Peyer's patch (tissue), 4 donors: ENCODE data around the gene CELSR1. TPM values are rescaled to one million over a fixed set of nuclear protein-coding genes. Genes with fewer than 3 reads are reported as not detected.

Source experiments
- DNase-seq, 3 donors: peaks; one replicate each; pipeline ENCODE4 v3.0.0-alpha.2; 2017 to 2019
- H3K27ac ChIP-seq, 4 donors: fragments of 200-600 bp; sonication (generic); one replicate each; pipeline ENCODE4 v1.5.1; 2016 to 2019
- H3K27me3 ChIP-seq, 2 donors: fragments of 200-600 bp; sonication (generic); one replicate each; pipeline ENCODE4 v1.5.1; 2019
- H3K36me3 ChIP-seq, 3 donors: fragments of 200-600 bp; sonication (generic); one replicate each; pipeline ENCODE4 v1.5.1; 2016 to 2019
- H3K4me1 ChIP-seq, 4 donors: fragments of 200-600 bp; sonication (generic); one replicate each; pipeline ENCODE4 v1.5.1; 2016 to 2019
- H3K4me3 ChIP-seq, 4 donors: fragments of 200-600 bp; sonication (generic); 1 replicate in 3 of 4; 2 replicates in 1 of 4; pipeline ENCODE4 v1.5.1; 2016 to 2019; ENCODE audit warnings: mild to moderate bottlenecking in 1 of 4
- H3K9me3 ChIP-seq, 4 donors: fragments of 200-600 bp; sonication (generic); one replicate each; pipeline ENCODE4 v1.5.1; 2016 to 2019; ENCODE audit warnings: mild to moderate bottlenecking in 1 of 4
- POLR2A ChIP-seq, 2 donors: fragments of 450-650 bp; IDR thresholded peaks; one replicate each; pipeline ENCODE4 v1.5.1; 2017; ENCODE audit warnings: antibody characterized with exemption in 2 of 2, mild to moderate bottlenecking in 2 of 2, moderate library complexity in 2 of 2
- total RNA-seq, 4 donors: library from RNA; depleted of rRNA; stranded (reverse); fragments of >200 nt; gene quantifications; one replicate each; pipeline ENCODE4 v1.1.0, GENCODE V29; 2016
- TF ChIP-seq, protein P1 (sequence below), 6 experiments: fragments of 450-650 bp in 4 of 6; fragments of 200-600 bp in 2 of 6; sonication (generic) in 1 of 6; IDR thresholded peaks; one replicate each; pipeline ENCODE4 v1.5.1; 2017 to 2019; ENCODE audit warnings: antibody characterized with exemption in 6 of 6, mild to moderate bottlenecking in 3 of 6, moderate library complexity in 1 of 6

The CELSR1 gene
- total RNA-seq, 4 donors from 2014 or later: 1.1 to 22.3 (median 1.5) TPM

DNA sequence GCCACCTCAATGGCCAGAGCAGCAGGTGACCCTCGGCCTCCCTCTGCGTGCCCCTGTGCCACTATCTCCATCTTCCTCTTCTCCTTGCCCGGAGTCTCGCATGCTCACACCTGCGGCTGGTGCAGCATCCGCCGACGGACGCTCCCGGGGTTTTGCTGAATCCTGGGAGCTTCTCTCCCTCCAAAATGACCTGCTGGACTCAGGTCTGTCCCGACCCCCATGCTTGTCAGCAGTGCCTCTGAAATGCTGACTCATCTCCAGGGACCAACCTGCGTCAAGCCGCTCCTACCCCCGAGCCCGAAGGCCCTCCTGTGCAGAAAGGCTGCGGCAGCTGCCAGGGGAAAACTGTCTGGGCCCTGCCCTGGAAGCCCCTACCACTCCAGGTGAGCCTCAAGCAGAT is 58.4 kb downstream of the CELSR1 start:
- H3K27ac ChIP-seq: no peak overlapping the region

DNA sequence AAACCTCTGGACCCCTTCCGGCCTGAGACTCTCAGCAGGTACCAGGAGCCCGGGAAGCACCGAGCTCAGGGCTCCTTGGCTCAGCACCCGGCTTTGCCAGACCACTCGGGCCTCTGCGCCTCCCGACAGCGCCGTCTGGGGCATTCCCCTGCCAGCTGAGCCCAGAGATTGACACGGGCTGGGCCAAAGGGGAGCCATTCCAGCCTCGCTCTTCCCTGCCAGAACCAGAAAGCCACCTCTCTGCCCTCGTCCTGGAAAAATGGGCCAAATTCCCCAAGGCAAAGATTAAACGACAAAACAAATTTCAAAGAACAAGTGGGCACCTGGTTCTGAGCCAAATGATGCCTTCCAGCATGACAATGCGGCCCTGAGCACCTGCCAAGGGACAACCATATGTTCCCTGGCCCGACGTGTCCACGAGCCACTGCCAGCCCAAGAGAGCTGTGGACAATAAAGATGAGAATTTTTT is 59.3 kb downstream of the CELSR1 start:
- no peak overlapping the region for H3K4me3 ChIP-seq
- H3K27ac ChIP-seq: no peak overlapping the region
- TF ChIP-seq, protein P1, sequence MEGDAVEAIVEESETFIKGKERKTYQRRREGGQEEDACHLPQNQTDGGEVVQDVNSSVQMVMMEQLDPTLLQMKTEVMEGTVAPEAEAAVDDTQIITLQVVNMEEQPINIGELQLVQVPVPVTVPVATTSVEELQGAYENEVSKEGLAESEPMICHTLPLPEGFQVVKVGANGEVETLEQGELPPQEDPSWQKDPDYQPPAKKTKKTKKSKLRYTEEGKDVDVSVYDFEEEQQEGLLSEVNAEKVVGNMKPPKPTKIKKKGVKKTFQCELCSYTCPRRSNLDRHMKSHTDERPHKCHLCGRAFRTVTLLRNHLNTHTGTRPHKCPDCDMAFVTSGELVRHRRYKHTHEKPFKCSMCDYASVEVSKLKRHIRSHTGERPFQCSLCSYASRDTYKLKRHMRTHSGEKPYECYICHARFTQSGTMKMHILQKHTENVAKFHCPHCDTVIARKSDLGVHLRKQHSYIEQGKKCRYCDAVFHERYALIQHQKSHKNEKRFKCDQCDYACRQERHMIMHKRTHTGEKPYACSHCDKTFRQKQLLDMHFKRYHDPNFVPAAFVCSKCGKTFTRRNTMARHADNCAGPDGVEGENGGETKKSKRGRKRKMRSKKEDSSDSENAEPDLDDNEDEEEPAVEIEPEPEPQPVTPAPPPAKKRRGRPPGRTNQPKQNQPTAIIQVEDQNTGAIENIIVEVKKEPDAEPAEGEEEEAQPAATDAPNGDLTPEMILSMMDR (IDR thresholded peaks at IDR 0.05): no peak
- TF ChIP-seq POLR2A (IDR thresholded peaks at IDR 0.05): no peak
- no peaks in the 10 kb centered on the region for H3K36me3 ChIP-seq
- no peaks in the 10 kb centered on the region for H3K9me3 ChIP-seq
- no peak for DNase-seq
- H3K4me1 ChIP-seq: no peaks in the 10 kb centered on the region
- H3K27me3 ChIP-seq: no peaks in the 10 kb centered on the region

More for the DNA sequence above, 58.4 kb downstream of the CELSR1 start:
- Histone ChIP-seq H3K4me1 (no peaks in the 10 kb centered on the region), H3K27me3 (no peaks in the 10 kb centered on the region), H3K4me3 (no peak overlapping the region), H3K36me3 (no peaks in the 10 kb centered on the region), H3K9me3 (no peaks in the 10 kb centered on the region)
- no peak for DNase-seq
- no peak for TF ChIP-seq POLR2A (IDR thresholded peaks at IDR 0.05)
- TF ChIP-seq, protein P1 (IDR thresholded peaks at IDR 0.05): no peak

DNA sequence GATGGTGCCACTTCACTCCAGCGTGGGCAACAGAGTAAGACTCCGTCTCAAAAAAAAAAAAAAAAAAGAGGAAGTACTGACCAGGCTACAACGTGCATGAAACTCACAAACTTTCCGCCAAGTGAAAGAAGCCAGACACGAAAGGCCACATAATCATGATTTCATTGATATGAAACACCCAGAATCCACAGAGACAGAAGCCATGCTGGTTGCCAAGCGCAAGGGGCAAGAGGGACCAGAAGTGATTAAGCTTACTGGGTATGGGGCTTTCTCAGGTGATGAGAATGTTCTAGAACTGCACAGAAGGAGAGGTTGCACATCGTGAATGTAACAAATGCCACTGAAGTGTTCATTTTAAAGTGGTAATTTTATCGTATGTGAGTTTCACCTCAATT is 60.9 kb downstream of the CELSR1 start:
- H3K27me3 ChIP-seq: no peaks in the 10 kb centered on the region
- TF ChIP-seq POLR2A (IDR thresholded peaks at IDR 0.05): no peak
- TF ChIP-seq, protein P1 (IDR thresholded peaks at IDR 0.05): no peak
- H3K4me3 ChIP-seq: no peak overlapping the region
- H3K4me1 ChIP-seq: no peaks in the 10 kb centered on the region
- no peak overlapping the region for H3K27ac ChIP-seq
- no peaks in the 10 kb centered on the region for H3K9me3 ChIP-seq
- no peaks in the 10 kb centered on the region for H3K36me3 ChIP-seq
- no peak for DNase-seq

DNA sequence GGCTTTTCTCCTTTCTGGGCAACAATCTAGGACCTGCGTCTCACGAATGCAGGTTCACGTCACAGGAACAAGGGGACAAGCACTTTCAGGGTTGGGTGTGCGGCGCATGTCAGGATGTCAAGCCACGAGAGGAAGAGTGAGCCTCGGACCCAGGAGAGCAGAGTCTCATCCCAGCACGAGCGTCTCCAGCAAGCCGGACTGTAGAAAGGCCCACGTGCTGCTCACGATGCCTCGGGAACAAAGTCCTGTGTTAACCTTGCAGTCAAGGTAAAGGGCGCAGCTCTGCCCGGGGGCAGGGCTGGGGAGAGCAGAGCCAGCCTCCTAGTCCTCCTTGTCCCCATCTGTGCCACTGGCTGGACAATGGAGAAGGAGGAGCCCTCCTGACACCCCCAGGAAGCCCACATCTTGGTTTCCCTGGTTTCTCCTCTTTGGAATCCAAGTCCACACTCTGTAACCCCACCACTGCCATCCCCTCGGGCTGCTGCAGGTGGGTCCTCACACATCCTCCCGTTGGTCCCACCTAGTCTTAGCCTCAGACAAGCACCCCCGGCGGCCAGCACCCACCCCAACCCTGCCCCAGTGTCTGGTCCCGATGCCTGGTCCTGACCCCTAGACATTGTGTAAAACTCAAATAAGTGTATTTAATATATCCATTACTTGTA is 63.4 kb downstream of the CELSR1 start:
- Histone ChIP-seq H3K36me3 (no peaks in the 10 kb centered on the region), H3K27me3 (no peaks in the 10 kb centered on the region), H3K9me3 (no peaks in the 10 kb centered on the region), H3K27ac (no peak overlapping the region), H3K4me3 (no peak overlapping the region), H3K4me1 (no peaks in the 10 kb centered on the region)
- DNase-seq: no peak
- TF ChIP-seq, protein P1 (IDR thresholded peaks at IDR 0.05): no peak
- TF ChIP-seq POLR2A (IDR thresholded peaks at IDR 0.05): no peak

DNA sequence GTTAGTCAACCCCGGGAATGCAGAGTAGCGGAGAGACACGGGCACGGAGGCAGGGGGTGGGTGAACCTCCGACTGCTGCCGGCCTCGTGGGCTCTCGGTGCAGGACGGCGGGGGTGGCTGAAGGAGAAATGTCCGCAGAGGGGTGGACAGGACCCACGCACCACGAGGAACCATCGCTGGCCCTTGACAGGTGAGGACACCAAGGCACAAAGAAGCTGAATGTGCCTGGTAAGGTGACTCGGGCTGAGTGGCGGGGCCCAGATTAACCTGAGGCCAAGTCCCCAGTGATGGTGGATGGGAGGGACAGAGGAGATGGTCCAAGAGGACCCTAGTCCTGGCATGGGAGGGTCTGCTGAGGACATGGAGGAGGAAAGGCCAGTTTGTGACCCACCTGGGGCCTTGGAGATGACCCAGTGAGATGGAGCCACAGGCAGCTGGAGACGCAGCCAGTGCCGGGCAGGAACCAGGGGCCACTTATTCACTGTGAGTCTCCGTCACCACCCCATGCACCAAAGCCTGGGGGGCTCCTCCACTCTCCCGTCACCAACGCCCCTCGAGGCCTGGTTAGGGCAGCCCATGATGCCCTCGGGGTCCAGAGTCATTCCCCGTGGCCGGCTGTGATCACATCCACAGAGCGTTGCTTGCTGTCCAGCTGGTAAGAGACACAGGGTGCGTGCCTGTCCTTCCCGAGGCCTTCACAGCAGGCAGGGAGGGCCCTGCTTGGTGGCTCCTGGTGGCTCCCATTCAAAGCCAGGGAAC is 64.2 kb downstream of the CELSR1 start:
- no peaks in the 10 kb centered on the region for H3K36me3 ChIP-seq
- H3K27ac ChIP-seq: no peak overlapping the region
- H3K4me1 ChIP-seq: no peaks in the 10 kb centered on the region
- H3K9me3 ChIP-seq: no peaks in the 10 kb centered on the region
- no peaks in the 10 kb centered on the region for H3K27me3 ChIP-seq
- no peak overlapping the region for H3K4me3 ChIP-seq
- TF ChIP-seq POLR2A (IDR thresholded peaks at IDR 0.05): no peak
- TF ChIP-seq, protein P1 (IDR thresholded peaks at IDR 0.05): no peak
- no peak for DNase-seq
